GM12878 (cell line): ENCODE measurements around the gene GPC2.

Experiments
- ETV6 ChIP-seq, 2 experiments: fragments of 450-650 bp in 1 of 2; IDR thresholded peaks in 1 of 2; conservative IDR thresholded peaks in 1 of 2; 2 replicates each; pipeline ENCODE4 v1.6.1; 2014; ENCODE audit warnings: antibody characterized with exemption in 1 of 2, borderline replicate concordance in 1 of 2, low read depth in 1 of 2, mild to moderate bottlenecking in 1 of 2, moderate library complexity in 1 of 2
- STAT1 ChIP-seq: fragments of 450-650 bp; conservative IDR thresholded peaks from 2 replicates; pipeline ENCODE4 v1.6.1; 2014; ENCODE audit warnings: antibody characterized with exemption, mild to moderate bottlenecking
- TF ChIP-seq, protein P1 (sequence below), 3 experiments: IDR thresholded peaks in 2 of 3; conservative IDR thresholded peaks in 1 of 3; 2 replicates each; pipeline ENCODE4 v1.5.1; 2011; ENCODE audit warnings: low read depth in 3 of 3, low read length in 3 of 3, mild to moderate bottlenecking in 3 of 3, control low read depth in 2 of 3, moderate library complexity in 2 of 3, inconsistent platforms in 1 of 3, mixed read lengths in 1 of 3; ENCODE audit not compliant: control insufficient read depth in 2 of 3, insufficient read depth in 1 of 3; ENCODE audit errors: extremely low read depth in 1 of 3

DNA sequence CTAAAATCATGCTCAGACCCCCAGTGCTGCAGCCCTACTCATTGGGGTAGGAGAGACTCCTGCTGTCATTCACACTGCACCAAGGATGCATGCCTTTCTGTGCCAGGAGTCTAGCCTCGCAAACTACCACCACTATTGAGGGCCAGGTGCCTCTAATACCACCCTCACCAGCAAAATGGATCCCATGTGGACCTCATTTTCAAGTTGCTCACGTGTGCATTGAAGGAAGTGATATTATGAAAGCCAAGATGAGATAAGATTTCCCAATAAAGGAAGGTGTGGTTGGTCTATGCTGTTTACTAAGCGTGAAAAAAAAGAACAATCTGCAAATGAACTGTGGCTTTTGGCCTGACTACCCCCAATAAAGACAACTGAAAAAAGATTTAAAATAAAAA, 35.6 kb downstream of the GPC2 start:
- TF ChIP-seq, protein P1, sequence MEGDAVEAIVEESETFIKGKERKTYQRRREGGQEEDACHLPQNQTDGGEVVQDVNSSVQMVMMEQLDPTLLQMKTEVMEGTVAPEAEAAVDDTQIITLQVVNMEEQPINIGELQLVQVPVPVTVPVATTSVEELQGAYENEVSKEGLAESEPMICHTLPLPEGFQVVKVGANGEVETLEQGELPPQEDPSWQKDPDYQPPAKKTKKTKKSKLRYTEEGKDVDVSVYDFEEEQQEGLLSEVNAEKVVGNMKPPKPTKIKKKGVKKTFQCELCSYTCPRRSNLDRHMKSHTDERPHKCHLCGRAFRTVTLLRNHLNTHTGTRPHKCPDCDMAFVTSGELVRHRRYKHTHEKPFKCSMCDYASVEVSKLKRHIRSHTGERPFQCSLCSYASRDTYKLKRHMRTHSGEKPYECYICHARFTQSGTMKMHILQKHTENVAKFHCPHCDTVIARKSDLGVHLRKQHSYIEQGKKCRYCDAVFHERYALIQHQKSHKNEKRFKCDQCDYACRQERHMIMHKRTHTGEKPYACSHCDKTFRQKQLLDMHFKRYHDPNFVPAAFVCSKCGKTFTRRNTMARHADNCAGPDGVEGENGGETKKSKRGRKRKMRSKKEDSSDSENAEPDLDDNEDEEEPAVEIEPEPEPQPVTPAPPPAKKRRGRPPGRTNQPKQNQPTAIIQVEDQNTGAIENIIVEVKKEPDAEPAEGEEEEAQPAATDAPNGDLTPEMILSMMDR (IDR thresholded peaks at IDR 0.05 in 2 of 3, conservative IDR thresholded peaks at IDR 0.05 in 1 of 3; ENCODE audit: control insufficient read depth in 2 of 3, extremely low read depth in 1 of 3, insufficient read depth in 1 of 3, low read depth in 3 of 3, low read length in 3 of 3): no peak
- TF ChIP-seq STAT1 (no peak), ETV6 (conservative IDR thresholded peaks at IDR 0.05 in 1 of 2, IDR thresholded peaks at IDR 0.05 in 1 of 2; ENCODE audit: borderline replicate concordance in 1 of 2, low read depth in 1 of 2) (no peak)
